HG03442 (cell line): Measurements from ENCODE around the gene TUBB8.
"Not testable (repeated sequence)": the region's sequence is repeated elsewhere in the genome, so short reads cannot be mapped to it uniquely, and the experiment has no call there.

ENCODE experiments used
- ATAC-seq: cut with Tn5 transposase; IDR thresholded peaks from one replicate; pipeline ENCODE4 v1.9.1; 2021; ENCODE audit warnings: mild to moderate bottlenecking, moderate library complexity; ENCODE audit not compliant: unreplicated experiment

TUBB8 gene

GRCh38 chr10:48996-49395 is at the start of gene TUBB8:
TSS of gene TUBB8 (minus strand) at chr10:49296. CDS start at chr10:49238, 58 bp downstream.
- ATAC-seq = no peak

GRCh38 chr10:96466-96865 is 47.4 kb upstream of the TUBB8 start:
- no peak for ATAC-seq

- no peak for ATAC-seq
Observed at GRCh38 chr10:95356-96115, 46.4 kb upstream of the TUBB8 start.

- ATAC-seq = no peak
Observed at GRCh38 chr10:94613-95012, 45.5 kb upstream of the TUBB8 start.

- no peak for ATAC-seq
Observed at GRCh38 chr10:92846-93245, 43.8 kb upstream of the TUBB8 start.

GRCh38 chr10:92153-92552 is 43.1 kb upstream of the TUBB8 start:
- no peak for ATAC-seq

- ATAC-seq = no peak
Observed at GRCh38 chr10:91313-91712, 42.2 kb upstream of the TUBB8 start.

GRCh38 chr10:90161-90560 is 41.1 kb upstream of the TUBB8 start:
- ATAC-seq = no peak

- ATAC-seq = no peak
Observed at GRCh38 chr10:89248-89647, 40.2 kb upstream of the TUBB8 start.

- no peak for ATAC-seq
Observed at GRCh38 chr10:88253-88652, 39.2 kb upstream of the TUBB8 start.

GRCh38 chr10:87177-88080 is 38.3 kb upstream of the TUBB8 start:
- ATAC-seq = no peak

GRCh38 chr10:86031-86430 is 36.9 kb upstream of the TUBB8 start:
- no peak for ATAC-seq

GRCh38 chr10:85044-85443 is 35.9 kb upstream of the TUBB8 start:
- ATAC-seq = no peak

- no peak for ATAC-seq
Observed at GRCh38 chr10:83930-84530, 34.9 kb upstream of the TUBB8 start.

- ATAC-seq = no peak
Observed at GRCh38 chr10:80477-81105, 31.5 kb upstream of the TUBB8 start.

GRCh38 chr10:79532-80215 is 30.6 kb upstream of the TUBB8 start:
- no peak for ATAC-seq

GRCh38 chr10:78556-78955 is 29.5 kb upstream of the TUBB8 start:
- no peak for ATAC-seq

- not testable (repeated sequence) for ATAC-seq
Observed at GRCh38 chr10:74266-74621, 25.1 kb upstream of the TUBB8 start.

GRCh38 chr10:73543-74265 is 24.6 kb upstream of the TUBB8 start:
- not testable (repeated sequence) for ATAC-seq

GRCh38 chr10:68156-68555 is 19.1 kb upstream of the TUBB8 start:
- ATAC-seq = not testable (repeated sequence)
